ENCODE data around the gene KIF5B. TPM values are rescaled to one million over a fixed set of nuclear protein-coding genes. Genes with fewer than 3 reads are reported as not detected.
"Not testable (repeated sequence)": the region's sequence is repeated elsewhere in the genome, so short reads cannot be mapped to it uniquely, and the experiment has no call there.

Gene KIF5B
- total RNA-seq, 1 donor from 2014 or later, result 134 TPM

DNA sequence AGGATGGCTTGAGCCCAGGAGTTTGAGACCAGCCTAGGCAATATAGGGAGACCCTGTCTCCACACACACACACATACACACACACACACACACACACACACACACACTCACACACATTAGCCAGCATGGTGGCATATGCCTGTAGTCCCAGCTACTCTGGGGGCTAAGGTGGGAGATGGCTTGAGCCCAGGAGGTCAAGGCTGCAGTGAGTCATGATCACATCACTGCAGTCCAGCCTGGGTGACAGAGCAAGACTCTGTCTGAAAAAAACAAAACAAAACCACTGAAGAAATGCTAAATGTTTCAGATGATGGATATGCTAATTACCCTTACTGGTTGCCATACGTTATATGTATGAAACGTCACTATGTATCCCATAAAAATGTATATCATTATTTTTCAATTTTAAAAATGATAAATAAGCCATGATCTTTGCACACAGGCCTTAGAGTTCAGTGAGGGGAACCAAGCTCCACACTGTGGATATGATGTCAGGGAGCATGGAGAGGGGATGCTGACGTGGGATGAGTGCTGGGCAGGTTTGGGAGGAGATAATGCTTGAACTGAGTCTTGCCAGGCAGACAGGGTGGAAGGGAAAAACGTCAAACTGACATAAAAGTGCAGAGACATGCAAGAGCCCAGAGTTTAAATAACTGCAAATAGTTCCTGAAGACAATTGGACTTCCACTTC, 81.6 kb downstream of the KIF5B start:
- H3K4me3 ChIP-seq (ENCODE audit: low read depth, low read length), result no peak overlapping the region
- no peaks in the 10 kb centered on the region for H3K27me3 ChIP-seq (ENCODE audit: control insufficient read depth, insufficient read depth, low read length)
- H3K36me3 ChIP-seq (ENCODE audit: control insufficient read depth, insufficient read depth, low read length), result no peaks in the 10 kb centered on the region
- FAIRE-seq (no peak), DNase-seq (ENCODE audit: low read depth) (no peak)
- TF ChIP-seq, protein P1, sequence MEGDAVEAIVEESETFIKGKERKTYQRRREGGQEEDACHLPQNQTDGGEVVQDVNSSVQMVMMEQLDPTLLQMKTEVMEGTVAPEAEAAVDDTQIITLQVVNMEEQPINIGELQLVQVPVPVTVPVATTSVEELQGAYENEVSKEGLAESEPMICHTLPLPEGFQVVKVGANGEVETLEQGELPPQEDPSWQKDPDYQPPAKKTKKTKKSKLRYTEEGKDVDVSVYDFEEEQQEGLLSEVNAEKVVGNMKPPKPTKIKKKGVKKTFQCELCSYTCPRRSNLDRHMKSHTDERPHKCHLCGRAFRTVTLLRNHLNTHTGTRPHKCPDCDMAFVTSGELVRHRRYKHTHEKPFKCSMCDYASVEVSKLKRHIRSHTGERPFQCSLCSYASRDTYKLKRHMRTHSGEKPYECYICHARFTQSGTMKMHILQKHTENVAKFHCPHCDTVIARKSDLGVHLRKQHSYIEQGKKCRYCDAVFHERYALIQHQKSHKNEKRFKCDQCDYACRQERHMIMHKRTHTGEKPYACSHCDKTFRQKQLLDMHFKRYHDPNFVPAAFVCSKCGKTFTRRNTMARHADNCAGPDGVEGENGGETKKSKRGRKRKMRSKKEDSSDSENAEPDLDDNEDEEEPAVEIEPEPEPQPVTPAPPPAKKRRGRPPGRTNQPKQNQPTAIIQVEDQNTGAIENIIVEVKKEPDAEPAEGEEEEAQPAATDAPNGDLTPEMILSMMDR (IDR thresholded peaks at IDR 0.05; ENCODE audit: insufficient read depth, low read length, severe bottlenecking), result no peak

DNA sequence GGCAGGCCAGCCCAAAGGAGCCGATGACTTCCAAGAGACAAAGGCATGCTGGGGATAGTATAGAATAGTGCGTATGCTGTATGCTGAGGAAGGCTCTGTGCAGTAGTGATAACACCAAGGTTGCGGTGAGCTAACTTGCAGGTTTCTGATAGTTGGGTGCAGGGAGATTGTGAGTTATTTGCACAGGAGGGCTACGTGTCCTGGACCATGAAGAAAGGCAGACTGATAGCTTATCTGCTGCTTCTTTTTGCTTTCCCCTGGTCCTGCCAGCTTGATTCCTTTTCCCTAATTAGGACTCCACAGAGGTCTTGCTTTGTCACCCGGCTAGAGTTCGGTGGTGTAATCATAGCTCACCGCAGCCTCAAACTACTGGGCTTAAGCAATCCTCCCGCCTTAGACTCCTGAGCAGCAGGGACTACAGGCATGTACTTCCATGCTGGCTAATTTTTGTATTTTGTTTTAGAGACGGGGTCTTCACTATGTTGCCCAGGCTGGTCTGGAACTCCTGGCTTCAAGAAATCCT, 83.6 kb downstream of the KIF5B start:
- H3K4me3 ChIP-seq (ENCODE audit: low read depth, low read length), result no peak overlapping the region
- no peaks in the 10 kb centered on the region for H3K36me3 ChIP-seq (ENCODE audit: control insufficient read depth, insufficient read depth, low read length)
- FAIRE-seq (no peak), DNase-seq (ENCODE audit: low read depth) (no peak)
- H3K27me3 ChIP-seq (ENCODE audit: control insufficient read depth, insufficient read depth, low read length), result no peaks in the 10 kb centered on the region
- TF ChIP-seq, protein P1 (IDR thresholded peaks at IDR 0.05; ENCODE audit: insufficient read depth, low read length, severe bottlenecking), result no peak

DNA sequence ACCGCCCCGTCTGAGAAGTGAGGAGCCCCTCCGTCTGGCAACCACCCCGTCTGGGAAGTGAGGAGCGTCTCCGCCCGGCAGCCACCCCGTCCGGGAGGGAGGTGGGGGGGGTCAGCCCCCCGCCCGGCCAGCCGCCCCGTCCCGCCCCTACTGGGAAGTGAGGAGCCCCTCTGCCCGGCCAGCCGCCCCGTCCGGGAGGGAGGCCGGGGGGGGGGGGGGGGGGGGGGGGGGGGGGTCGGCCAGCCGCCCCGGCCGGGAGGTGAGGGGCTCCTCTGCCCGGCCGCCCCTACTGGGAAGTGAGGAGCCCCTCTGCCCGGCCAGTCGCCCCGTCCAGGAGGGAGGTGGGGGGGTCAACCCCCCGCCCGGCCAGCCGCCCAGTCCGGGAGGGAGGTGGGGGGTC, 86.4 kb downstream of the KIF5B start:
- not testable (repeated sequence) for FAIRE-seq

DNA sequence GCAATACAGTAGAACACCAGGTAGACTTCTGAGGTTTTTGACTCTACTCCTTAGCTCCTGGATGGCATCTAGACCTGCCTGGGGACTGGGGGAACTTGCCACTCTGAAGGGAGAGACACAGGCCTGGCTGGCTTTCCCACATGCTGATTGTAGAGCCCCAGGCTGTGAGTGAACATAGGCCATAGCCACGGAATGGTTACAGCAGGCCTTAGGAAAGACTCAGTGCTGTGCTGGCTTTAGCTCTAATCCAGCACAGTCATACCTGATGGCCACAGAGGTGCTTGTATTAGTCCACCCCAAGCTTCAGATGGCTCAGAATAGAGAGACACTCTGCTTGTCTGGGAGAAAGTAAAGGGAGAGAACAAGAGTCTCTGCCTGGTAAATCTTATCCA, 92.6 kb downstream of the KIF5B start:
- TF ChIP-seq, protein P1 (IDR thresholded peaks at IDR 0.05; ENCODE audit: insufficient read depth, low read length, severe bottlenecking), result no peak
- Histone ChIP-seq H3K27me3 (ENCODE audit: control insufficient read depth, insufficient read depth, low read length) (no peaks in the 10 kb centered on the region), H3K4me3 (ENCODE audit: low read depth, low read length) (no peak overlapping the region), H3K36me3 (ENCODE audit: control insufficient read depth, insufficient read depth, low read length) (no peaks in the 10 kb centered on the region)
- FAIRE-seq (no peak), DNase-seq (ENCODE audit: low read depth) (no peak)

More for the DNA sequence above, 86.4 kb downstream of the KIF5B start:
- H3K27me3 ChIP-seq (ENCODE audit: control insufficient read depth, insufficient read depth, low read length); H3K4me3 ChIP-seq (ENCODE audit: low read depth, low read length); H3K36me3 ChIP-seq (ENCODE audit: control insufficient read depth, insufficient read depth, low read length); DNase-seq (ENCODE audit: low read depth): not testable (repeated sequence)

DNA sequence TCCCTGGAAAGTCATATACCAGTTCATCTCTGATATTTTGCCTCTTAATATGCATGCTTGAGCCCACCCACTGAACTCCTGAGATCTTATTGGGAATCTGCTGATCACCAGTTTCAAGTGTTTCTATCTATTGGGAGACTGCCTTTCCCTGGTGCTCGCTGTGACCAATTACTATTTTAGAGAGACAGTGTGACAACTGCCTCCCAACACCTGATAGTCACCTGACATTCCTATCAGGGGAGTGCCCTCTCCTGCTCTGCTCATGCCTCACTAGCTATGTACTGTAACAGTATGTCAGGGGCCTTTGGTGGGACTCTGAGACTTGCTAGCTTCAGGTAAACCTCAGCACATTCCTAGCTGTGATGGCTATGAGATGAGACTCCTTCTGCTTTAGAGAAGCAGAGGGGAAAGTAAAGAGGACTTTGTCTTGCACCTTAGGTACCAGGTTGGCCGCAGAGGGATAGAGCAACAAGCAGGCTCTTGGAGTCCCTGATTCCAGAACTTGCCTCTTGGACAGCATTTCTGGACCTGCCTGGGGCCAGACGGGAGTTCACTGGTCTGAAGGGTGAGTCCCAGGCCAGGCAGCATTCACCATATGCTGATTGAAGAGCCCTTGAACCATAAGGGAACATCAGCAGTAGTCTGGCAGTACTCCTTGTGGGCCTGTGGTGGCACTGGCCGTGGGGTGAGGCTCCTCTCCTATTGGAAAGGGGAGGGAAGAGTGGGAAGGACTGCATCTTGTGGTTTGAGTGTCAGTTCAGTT, 93.2 kb downstream of the KIF5B start:
- no peaks in the 10 kb centered on the region for H3K36me3 ChIP-seq (ENCODE audit: control insufficient read depth, insufficient read depth, low read length)
- no peak for DNase-seq (ENCODE audit: low read depth)
- H3K27me3 ChIP-seq (ENCODE audit: control insufficient read depth, insufficient read depth, low read length), result no peaks in the 10 kb centered on the region
- H3K4me3 ChIP-seq (ENCODE audit: low read depth, low read length), result no peak overlapping the region
- TF ChIP-seq, protein P1 (IDR thresholded peaks at IDR 0.05; ENCODE audit: insufficient read depth, low read length, severe bottlenecking), result no peak
- no peak for FAIRE-seq

DNA sequence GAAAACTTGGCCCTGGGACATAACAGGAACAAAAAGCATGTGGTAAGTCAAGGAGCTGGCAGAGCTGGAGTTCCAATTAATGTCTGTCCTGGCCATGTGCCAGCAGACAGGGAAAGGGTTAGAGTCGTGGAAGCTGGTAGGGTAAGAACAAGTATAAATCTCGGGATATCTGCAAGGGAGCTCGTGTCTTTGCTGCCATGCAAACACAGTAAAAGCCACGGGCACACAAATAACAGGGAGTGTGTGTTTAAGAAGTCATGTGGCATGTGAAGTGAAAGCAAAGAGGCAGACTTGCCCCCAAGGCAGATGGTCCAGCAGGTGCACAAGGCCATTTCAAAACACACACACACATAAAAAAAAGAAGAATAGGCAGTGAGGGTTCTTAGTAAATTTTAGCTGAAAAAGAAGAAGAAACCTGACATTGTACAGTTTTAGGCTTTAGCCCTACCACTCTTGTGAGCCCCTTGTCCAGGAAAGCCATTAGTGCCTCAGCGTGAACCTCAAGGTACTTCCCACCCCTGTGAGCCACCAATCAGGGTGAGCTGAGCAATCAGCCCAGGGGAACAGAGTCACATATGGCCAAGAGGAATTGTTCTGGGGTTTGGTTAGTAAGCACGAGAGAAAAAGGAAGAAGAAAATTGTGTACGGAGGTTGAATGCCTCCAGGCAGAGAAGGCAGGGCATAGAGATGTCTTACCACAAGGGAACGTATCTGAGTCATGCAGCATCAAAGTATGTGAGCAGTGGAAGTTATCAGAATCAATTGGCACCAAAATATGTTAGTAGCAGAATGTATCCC, 94.7 kb downstream of the KIF5B start:
- Histone ChIP-seq H3K4me3 (ENCODE audit: low read depth, low read length) (no peak overlapping the region), H3K27me3 (ENCODE audit: control insufficient read depth, insufficient read depth, low read length) (no peaks in the 10 kb centered on the region), H3K36me3 (ENCODE audit: control insufficient read depth, insufficient read depth, low read length) (no peaks in the 10 kb centered on the region)
- TF ChIP-seq, protein P1 (IDR thresholded peaks at IDR 0.05; ENCODE audit: insufficient read depth, low read length, severe bottlenecking), result no peak
- peak; percentile 83 for FAIRE-seq
- peak; percentile 93 for DNase-seq (ENCODE audit: low read depth)
